Measurements from ENCODE around the gene FBXL3. TPM values are rescaled to one million over a fixed set of nuclear protein-coding genes. Genes with fewer than 3 reads are reported as not detected.

The FBXL3 gene
- total RNA-seq, 2 donors from 2014 or later, result 27.9 to 52.9 TPM

DNA sequence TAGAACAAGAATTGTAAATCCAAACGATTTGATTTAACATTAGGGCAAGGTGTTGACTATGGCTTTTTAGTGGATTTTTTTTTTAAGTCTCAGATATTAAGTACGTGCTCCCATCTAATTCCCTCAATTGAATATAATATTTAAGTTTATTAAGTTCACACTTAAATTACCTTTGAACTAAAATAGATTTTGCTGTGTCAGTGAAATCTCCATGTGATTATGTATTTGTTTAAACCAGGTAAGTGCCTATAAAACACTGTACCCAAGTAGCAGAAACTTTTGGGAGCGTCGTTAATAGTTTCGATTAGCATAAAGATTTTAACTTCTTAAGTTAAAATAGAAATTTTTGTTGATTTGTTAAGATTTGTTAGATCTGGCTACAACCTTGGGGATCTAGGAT lies 33.5 kb downstream of the FBXL3 start:
- no peak for DNase-seq
- no peaks in the 10 kb centered on the region for H3K36me3 ChIP-seq
- H3K9me3 ChIP-seq, result no peaks in the 10 kb centered on the region
- no peak for TF ChIP-seq CTCF (IDR thresholded peaks at IDR 0.05)
- H3K4me3 ChIP-seq, result no peak overlapping the region
- no peaks in the 10 kb centered on the region for H3K27me3 ChIP-seq
- intact Hi-C loops (cut with DNase I), result loop anchor here (5.0 kb wide), 1 partner anchor 34 kb away; the partner anchor contains the start of gene FBXL3
- H3K4me1 ChIP-seq, result no peaks in the 10 kb centered on the region
- no peak overlapping the region for H3K27ac ChIP-seq
- no peak overlapping the region for H3K9ac ChIP-seq (ENCODE audit: low read depth in 2 of 2, low read length in 2 of 2)

DNA sequence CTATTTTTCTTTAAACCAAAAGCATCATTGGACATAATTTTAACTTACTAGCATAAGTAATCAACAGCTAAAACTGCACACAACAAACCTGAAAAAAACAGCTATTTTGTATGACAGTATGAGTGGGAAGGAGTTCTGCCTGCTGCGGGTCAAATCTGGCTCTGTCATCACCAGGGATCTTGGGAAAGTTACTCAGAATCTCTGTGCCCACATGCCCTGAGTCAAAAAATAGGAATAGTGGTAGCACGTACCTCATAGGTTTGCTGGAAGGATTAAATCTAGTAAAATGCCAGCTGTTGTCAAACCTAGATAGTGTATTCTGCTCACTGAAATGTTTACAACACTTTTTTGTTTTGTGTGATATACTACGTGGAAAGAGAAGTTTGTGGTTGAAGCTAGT lies 33.9 kb downstream of the FBXL3 start:
- H3K9me3 ChIP-seq, result no peaks in the 10 kb centered on the region
- intact Hi-C loops (cut with DNase I), result loop anchor here (5.0 kb wide), 1 partner anchor 34 kb away; the partner anchor contains the start of gene FBXL3
- H3K4me1 ChIP-seq, result no peaks in the 10 kb centered on the region
- peak overlapping the region; percentile 91 for H3K27ac ChIP-seq
- H3K36me3 ChIP-seq, result no peaks in the 10 kb centered on the region
- peak overlapping the region; percentile 76 to 85 for H3K9ac ChIP-seq (ENCODE audit: low read depth in 2 of 2, low read length in 2 of 2)
- TF ChIP-seq CTCF (IDR thresholded peaks at IDR 0.05), result no peak
- H3K27me3 ChIP-seq, result no peaks in the 10 kb centered on the region
- no peak for DNase-seq
- peak overlapping the region; percentile 81 for H3K4me3 ChIP-seq

GRCh38 chr13:76992548-76993001 lies 34.4 kb downstream of the FBXL3 start:
- TF ChIP-seq CTCF (IDR thresholded peaks at IDR 0.05), result no peak
- H3K27me3 ChIP-seq, result no peaks in the 10 kb centered on the region
- peak overlapping the region; percentile 91 for H3K27ac ChIP-seq
- no peaks in the 10 kb centered on the region for H3K4me1 ChIP-seq
- intact Hi-C loops (cut with DNase I), result loop anchor here (5.0 kb wide), 1 partner anchor 35 kb away; the partner anchor contains the start of gene FBXL3
- peak overlapping the region; percentile 81 for H3K4me3 ChIP-seq
- no peaks in the 10 kb centered on the region for H3K36me3 ChIP-seq
- no peaks in the 10 kb centered on the region for H3K9me3 ChIP-seq
- H3K9ac ChIP-seq (ENCODE audit: low read depth in 2 of 2, low read length in 2 of 2), result peak overlapping the region; percentile 76 to 85
- DNase-seq, result peak; percentile 61

GRCh38 chr13:76991796-76992547 lies 35.0 kb downstream of the FBXL3 start, which contains the start of gene CLN5:
TSS of gene CLN5 (plus strand) at chr13:76992081. CDS start at chr13:76992099, 18 bp downstream.
- DNase-seq, result peak; percentile 93
- no peaks in the 10 kb centered on the region for H3K27me3 ChIP-seq
- intact Hi-C loops (cut with DNase I), result loop anchor here (5.0 kb wide), 1 partner anchor 35 kb away; the partner anchor contains the start of gene FBXL3
- no peaks in the 10 kb centered on the region for H3K4me1 ChIP-seq
- H3K36me3 ChIP-seq, result no peaks in the 10 kb centered on the region
- peak within 1 kb of the TSS; percentile 81 for H3K4me3 ChIP-seq
- H3K9ac ChIP-seq (ENCODE audit: low read depth in 2 of 2, low read length in 2 of 2), result peak within 1 kb of the TSS; percentile 76 to 85
- H3K9me3 ChIP-seq, result no peaks in the 10 kb centered on the region
- TF ChIP-seq CTCF (IDR thresholded peaks at IDR 0.05), result no peak
- H3K27ac ChIP-seq, result peak within 1 kb of the TSS; percentile 91

DNA sequence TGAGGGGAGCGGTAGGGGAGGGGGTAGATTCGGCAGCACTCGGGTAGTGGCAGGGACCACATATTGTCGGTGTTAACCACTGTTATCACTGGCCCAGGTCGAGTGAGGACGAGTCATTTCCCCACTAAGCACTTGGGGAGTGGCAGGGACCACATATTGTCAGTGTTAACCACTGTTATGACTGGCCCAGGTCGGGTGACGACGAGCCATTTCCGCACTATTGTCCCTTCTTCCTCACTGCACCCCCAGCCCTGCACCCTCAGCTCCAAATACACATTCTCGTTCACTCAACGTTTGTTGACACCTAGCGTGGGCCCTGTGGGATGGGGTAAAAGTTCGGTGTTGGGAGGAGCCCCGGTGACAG lies 35.5 kb downstream of the FBXL3 start:
- intact Hi-C loops (cut with DNase I), result loop anchor here (5.0 kb wide), 1 partner anchor 36 kb away; the partner anchor contains the start of gene FBXL3
- Histone ChIP-seq H3K36me3 (no peaks in the 10 kb centered on the region), H3K4me1 (no peaks in the 10 kb centered on the region), H3K27me3 (no peaks in the 10 kb centered on the region), H3K9me3 (no peaks in the 10 kb centered on the region), H3K9ac (ENCODE audit: low read depth in 2 of 2, low read length in 2 of 2) (peak overlapping the region; percentile 76 to 85), H3K4me3 (peak overlapping the region; percentile 81), H3K27ac (peak overlapping the region; percentile 91)
- DNase-seq, result peak; percentile 46
- TF ChIP-seq CTCF (IDR thresholded peaks at IDR 0.05), result no peak

All from colonic mucosa (tissue), 4 donors.